Hypothalamus (tissue), 51 donors: ENCODE measurements around the gene TMEM217.

Experiments
- DNase-seq, 51 donors: peaks; one replicate each; lab custom pipeline; 2025; lab: John Stamatoyannopoulos, UW

TMEM217 gene

GRCh38 chr6:37171201-37171969, 86.6 kb downstream of the TMEM217 start:
- DNase-seq: peak in 47 of 51 donors; percentile 6 to 73 (median 38)

- peak in 29 of 51 donors; percentile 8 to 84 (median 42) for DNase-seq
Measured at GRCh38 chr6:37170273-37171200, 87.4 kb downstream of the TMEM217 start.

GRCh38 chr6:37169496-37170272, 88.3 kb downstream of the TMEM217 start, which contains the start of gene PIM1:
Gene PIM1, plus strand, starts transcription at chr6:37170152. Its CDS starts 424 bp downstream, at chr6:37170576.
- peak; percentile 65 to 100 (median 98) for DNase-seq

- peak in 21 of 51 donors; percentile 28 to 91 (median 61) for DNase-seq
Measured at GRCh38 chr6:37168811-37169495, 89.0 kb downstream of the TMEM217 start.

GRCh38 chr6:37168163-37168758, 89.7 kb downstream of the TMEM217 start:
- no peak for DNase-seq

- DNase-seq: no peak
Measured at GRCh38 chr6:37162740-37163139, 95.2 kb downstream of the TMEM217 start.
